ENCODE data around the gene SUCO. TPM values are rescaled to one million over a fixed set of nuclear protein-coding genes. Genes with fewer than 3 reads are reported as not detected.

SUCO gene
- total RNA-seq, 1 experiment from 2014 or later: 32.9 TPM

GRCh38 chr1:172540635-172541034 is 7.7 kb downstream of the SUCO start:
- POLR2A ChIA-PET (ENCODE audit: low non-redundant PET): no interaction called here
- BruUV-seq (replicated peaks): no TSS peak
- peaks cover 28% of the 10 kb centered on the region for H3K4me1 ChIP-seq (ENCODE audit: insufficient read depth, low read length, poor library complexity, severe bottlenecking)
- intact Hi-C loops (cut with micrococcal nuclease; ENCODE audit: unreplicated experiment): no loop called here
- DNase-seq (ENCODE audit: low spot score): no peak
- H3K27me3 ChIP-seq (replicated peaks; ENCODE audit: insufficient read depth, low read depth, low read length, poor library complexity): no peaks in the 10 kb centered on the region
- H3K9me3 ChIP-seq (ENCODE audit: low read depth, low read length, poor library complexity, severe bottlenecking): no peaks in the 10 kb centered on the region
- CTCF ChIA-PET: no interaction called here
- H3K4me3 ChIP-seq (ENCODE audit: low read depth, low read length, poor library complexity, severe bottlenecking): no peak overlapping the region
- H3K27ac ChIP-seq (ENCODE audit: low read depth, low read length, poor library complexity, severe bottlenecking): no peak overlapping the region
- no peaks in the 10 kb centered on the region for H3K36me3 ChIP-seq (ENCODE audit: insufficient read depth, low read length, poor library complexity, severe bottlenecking)
- no peak for TF ChIP-seq CTCF (conservative IDR thresholded peaks at IDR 0.05; ENCODE audit: low read depth, low read length)
- no peak for TF ChIP-seq EZH2 (IDR thresholded peaks at IDR 0.05; ENCODE audit: borderline replicate concordance, low read depth, low read length, poor library complexity, severe bottlenecking)

- Histone ChIP-seq H3K27ac (ENCODE audit: low read depth, low read length, poor library complexity, severe bottlenecking) (no peak overlapping the region), H3K9me3 (ENCODE audit: low read depth, low read length, poor library complexity, severe bottlenecking) (no peaks in the 10 kb centered on the region), H3K4me1 (ENCODE audit: insufficient read depth, low read length, poor library complexity, severe bottlenecking) (peaks cover 21% of the 10 kb centered on the region), H3K4me3 (ENCODE audit: low read depth, low read length, poor library complexity, severe bottlenecking) (no peak overlapping the region), H3K36me3 (ENCODE audit: insufficient read depth, low read length, poor library complexity, severe bottlenecking) (no peaks in the 10 kb centered on the region), H3K27me3 (replicated peaks; ENCODE audit: insufficient read depth, low read depth, low read length, poor library complexity) (no peaks in the 10 kb centered on the region)
- DNase-seq (ENCODE audit: low spot score): no peak
- ChIA-PET CTCF (no interaction called here), POLR2A (ENCODE audit: low non-redundant PET) (no interaction called here)
- intact Hi-C loops (cut with micrococcal nuclease; ENCODE audit: unreplicated experiment): no loop called here
- TF ChIP-seq EZH2 (IDR thresholded peaks at IDR 0.05; ENCODE audit: borderline replicate concordance, low read depth, low read length, poor library complexity, severe bottlenecking): no peak
- TF ChIP-seq CTCF (conservative IDR thresholded peaks at IDR 0.05; ENCODE audit: low read depth, low read length): no peak
- BruUV-seq (replicated peaks): no TSS peak
Observed at GRCh38 chr1:172544481-172545104, 11.6 kb downstream of the SUCO start.

- Histone ChIP-seq H3K9me3 (ENCODE audit: low read depth, low read length, poor library complexity, severe bottlenecking) (no peaks in the 10 kb centered on the region), H3K4me3 (ENCODE audit: low read depth, low read length, poor library complexity, severe bottlenecking) (no peak overlapping the region), H3K36me3 (ENCODE audit: insufficient read depth, low read length, poor library complexity, severe bottlenecking) (no peaks in the 10 kb centered on the region), H3K27ac (ENCODE audit: low read depth, low read length, poor library complexity, severe bottlenecking) (no peak overlapping the region), H3K27me3 (replicated peaks; ENCODE audit: insufficient read depth, low read depth, low read length, poor library complexity) (no peaks in the 10 kb centered on the region), H3K4me1 (ENCODE audit: insufficient read depth, low read length, poor library complexity, severe bottlenecking) (peaks cover 26% of the 10 kb centered on the region)
- POLR2A ChIA-PET (ENCODE audit: low non-redundant PET): no interaction called here
- no peak for DNase-seq (ENCODE audit: low spot score)
- TF ChIP-seq EZH2 (IDR thresholded peaks at IDR 0.05; ENCODE audit: borderline replicate concordance, low read depth, low read length, poor library complexity, severe bottlenecking) (no peak), CTCF (conservative IDR thresholded peaks at IDR 0.05; ENCODE audit: low read depth, low read length) (no peak)
- CTCF ChIA-PET: no interaction called here
- no TSS peak for BruUV-seq (replicated peaks)
- intact Hi-C loops (cut with micrococcal nuclease; ENCODE audit: unreplicated experiment): no loop called here
Observed at GRCh38 chr1:172545396-172546004, 12.6 kb downstream of the SUCO start.
